Measurements from ENCODE around the gene RTTN.

RTTN gene

GRCh38 chr18:70082430-70082829, 123.1 kb downstream of the RTTN start:
- no peak overlapping the region for H2BK5ac ChIP-seq (ENCODE audit: low read depth, low read length, poor library complexity)
- H2BK120ac ChIP-seq (ENCODE audit: insufficient read depth, low read length, poor library complexity): no peak overlapping the region
- no peak overlapping the region for H4K91ac ChIP-seq (ENCODE audit: low read depth, low read length)
- H3K4me3 ChIP-seq (ENCODE audit: low read depth, low read length): no peak overlapping the region
- H3K9me3 ChIP-seq (ENCODE audit: insufficient read depth, low read depth, low read length): no peaks in the 10 kb centered on the region
- no peak overlapping the region for H2BK12ac ChIP-seq (ENCODE audit: low read length)
- peaks cover 0 to 2% of the 10 kb centered on the region in 2 experiments for H3K36me3 ChIP-seq (ENCODE audit: control insufficient read depth in 1 of 2, insufficient read depth in 2 of 2, low read length in 2 of 2)
- no peaks in the 10 kb centered on the region for H3K79me1 ChIP-seq (ENCODE audit: low read length)
- H2AFZ ChIP-seq (ENCODE audit: insufficient read depth, low read length, poor library complexity): no peak overlapping the region
- H3K4me2 ChIP-seq (ENCODE audit: low read length): no peak overlapping the region
- H3K4me1 ChIP-seq (ENCODE audit: control insufficient read depth in 1 of 2, insufficient read depth in 2 of 2, low read length in 2 of 2): no peaks in the 10 kb centered on the region
- H3K27ac ChIP-seq (ENCODE audit: low read depth, low read length): no peak overlapping the region
- no peak for DNase-seq
- H3K14ac ChIP-seq (ENCODE audit: low read length): no peak overlapping the region
- no peak overlapping the region for H4K8ac ChIP-seq (ENCODE audit: low read depth, low read length)
- no CpG with 5 or more reads among the region's 2 CpGs for WGBS (ENCODE audit: extremely low coverage, insufficient coverage, insufficient read length)
- H3K4ac ChIP-seq (ENCODE audit: low read depth, low read length): no peak overlapping the region
- no peak overlapping the region for H3K18ac ChIP-seq (ENCODE audit: low read length)
- H4K12ac ChIP-seq (ENCODE audit: low read depth, low read length): no peak overlapping the region
- no peak overlapping the region for H3K9ac ChIP-seq (ENCODE audit: low read length)
- no peak overlapping the region for H2AK5ac ChIP-seq (ENCODE audit: low read length)
- no peaks in the 10 kb centered on the region for H3K27me3 ChIP-seq (ENCODE audit: insufficient read depth, low read length)
- no peaks in the 10 kb centered on the region for H3K79me2 ChIP-seq (ENCODE audit: control insufficient read depth, insufficient read depth, low read length, poor library complexity)
- no peak overlapping the region for H3K23ac ChIP-seq (ENCODE audit: low read length)

GRCh38 chr18:70078106-70078505, 127.4 kb downstream of the RTTN start:
- no peak overlapping the region for H3K14ac ChIP-seq (ENCODE audit: low read length)

GRCh38 chr18:70075906-70076305, 129.6 kb downstream of the RTTN start:
- Histone ChIP-seq H3K23ac (ENCODE audit: low read length) (no peak overlapping the region), H2BK120ac (ENCODE audit: insufficient read depth, low read length, poor library complexity) (no peak overlapping the region), H3K9me3 (ENCODE audit: insufficient read depth, low read depth, low read length) (no peaks in the 10 kb centered on the region), H3K79me2 (ENCODE audit: control insufficient read depth, insufficient read depth, low read length, poor library complexity) (no peaks in the 10 kb centered on the region), H3K4me1 (ENCODE audit: control insufficient read depth in 1 of 2, insufficient read depth in 2 of 2, low read length in 2 of 2) (no peaks in the 10 kb centered on the region), H3K14ac (ENCODE audit: low read length) (no peak overlapping the region), H3K36me3 (ENCODE audit: control insufficient read depth in 1 of 2, insufficient read depth in 2 of 2, low read length in 2 of 2) (no peaks in the 10 kb centered on the region), H4K12ac (ENCODE audit: low read depth, low read length) (no peak overlapping the region), H3K4me3 (ENCODE audit: low read depth, low read length) (no peak overlapping the region), H2BK12ac (ENCODE audit: low read length) (no peak overlapping the region), H3K4ac (ENCODE audit: low read depth, low read length) (no peak overlapping the region), H2AK5ac (ENCODE audit: low read length) (no peak overlapping the region), H3K27ac (ENCODE audit: low read depth, low read length) (no peak overlapping the region), H3K79me1 (ENCODE audit: low read length) (no peaks in the 10 kb centered on the region), H2BK5ac (ENCODE audit: low read depth, low read length, poor library complexity) (no peak overlapping the region), H3K4me2 (ENCODE audit: low read length) (no peak overlapping the region), H4K8ac (ENCODE audit: low read depth, low read length) (no peak overlapping the region), H2AFZ (ENCODE audit: insufficient read depth, low read length, poor library complexity) (no peak overlapping the region), H3K27me3 (ENCODE audit: insufficient read depth, low read length) (no peaks in the 10 kb centered on the region), H3K9ac (ENCODE audit: low read length) (no peak overlapping the region), H4K91ac (ENCODE audit: low read depth, low read length) (no peak overlapping the region), H3K18ac (ENCODE audit: low read length) (no peak overlapping the region)
- DNase-seq: peak in 1 of 2 donors; percentile 12

More at GRCh38 chr18:70078106-70078505, 127.4 kb downstream of the RTTN start:
- no peak overlapping the region for H4K8ac ChIP-seq (ENCODE audit: low read depth, low read length)
- H2AFZ ChIP-seq (ENCODE audit: insufficient read depth, low read length, poor library complexity): no peak overlapping the region
- no peaks in the 10 kb centered on the region for H3K4me1 ChIP-seq (ENCODE audit: control insufficient read depth in 1 of 2, insufficient read depth in 2 of 2, low read length in 2 of 2)
- H3K4me2 ChIP-seq (ENCODE audit: low read length): no peak overlapping the region
- H2BK5ac ChIP-seq (ENCODE audit: low read depth, low read length, poor library complexity): no peak overlapping the region
- no peaks in the 10 kb centered on the region for H3K27me3 ChIP-seq (ENCODE audit: insufficient read depth, low read length)
- no peak overlapping the region for H2BK120ac ChIP-seq (ENCODE audit: insufficient read depth, low read length, poor library complexity)
- H3K79me2 ChIP-seq (ENCODE audit: control insufficient read depth, insufficient read depth, low read length, poor library complexity): no peaks in the 10 kb centered on the region
- DNase-seq: no peak
- no peak overlapping the region for H3K4ac ChIP-seq (ENCODE audit: low read depth, low read length)
- H3K27ac ChIP-seq (ENCODE audit: low read depth, low read length): no peak overlapping the region
- H2AK5ac ChIP-seq (ENCODE audit: low read length): no peak overlapping the region
- H4K12ac ChIP-seq (ENCODE audit: low read depth, low read length): no peak overlapping the region
- H3K18ac ChIP-seq (ENCODE audit: low read length): no peak overlapping the region
- H3K9me3 ChIP-seq (ENCODE audit: insufficient read depth, low read depth, low read length): no peaks in the 10 kb centered on the region
- no peaks in the 10 kb centered on the region for H3K36me3 ChIP-seq (ENCODE audit: control insufficient read depth in 1 of 2, insufficient read depth in 2 of 2, low read length in 2 of 2)
- no peaks in the 10 kb centered on the region for H3K79me1 ChIP-seq (ENCODE audit: low read length)
- no peak overlapping the region for H4K91ac ChIP-seq (ENCODE audit: low read depth, low read length)
- H3K4me3 ChIP-seq (ENCODE audit: low read depth, low read length): no peak overlapping the region
- H3K23ac ChIP-seq (ENCODE audit: low read length): no peak overlapping the region
- no peak overlapping the region for H2BK12ac ChIP-seq (ENCODE audit: low read length)
- H3K9ac ChIP-seq (ENCODE audit: low read length): no peak overlapping the region

GRCh38 chr18:70074116-70074515, 131.4 kb downstream of the RTTN start:
- Histone ChIP-seq H3K9ac (ENCODE audit: low read length) (no peak overlapping the region), H3K79me1 (ENCODE audit: low read length) (no peaks in the 10 kb centered on the region), H3K14ac (ENCODE audit: low read length) (no peak overlapping the region), H2BK120ac (ENCODE audit: insufficient read depth, low read length, poor library complexity) (no peak overlapping the region), H3K4me3 (ENCODE audit: low read depth, low read length) (no peak overlapping the region), H3K36me3 (ENCODE audit: control insufficient read depth in 1 of 2, insufficient read depth in 2 of 2, low read length in 2 of 2) (no peaks in the 10 kb centered on the region), H3K27me3 (ENCODE audit: insufficient read depth, low read length) (no peaks in the 10 kb centered on the region), H3K18ac (ENCODE audit: low read length) (no peak overlapping the region), H3K79me2 (ENCODE audit: control insufficient read depth, insufficient read depth, low read length, poor library complexity) (no peaks in the 10 kb centered on the region), H2BK5ac (ENCODE audit: low read depth, low read length, poor library complexity) (no peak overlapping the region), H4K8ac (ENCODE audit: low read depth, low read length) (no peak overlapping the region), H4K12ac (ENCODE audit: low read depth, low read length) (no peak overlapping the region), H2BK12ac (ENCODE audit: low read length) (no peak overlapping the region), H3K23ac (ENCODE audit: low read length) (no peak overlapping the region), H3K27ac (ENCODE audit: low read depth, low read length) (no peak overlapping the region), H2AK5ac (ENCODE audit: low read length) (no peak overlapping the region), H4K91ac (ENCODE audit: low read depth, low read length) (no peak overlapping the region), H3K4ac (ENCODE audit: low read depth, low read length) (no peak overlapping the region), H3K4me1 (ENCODE audit: control insufficient read depth in 1 of 2, insufficient read depth in 2 of 2, low read length in 2 of 2) (no peaks in the 10 kb centered on the region), H3K4me2 (ENCODE audit: low read length) (no peak overlapping the region), H3K9me3 (ENCODE audit: insufficient read depth, low read depth, low read length) (no peaks in the 10 kb centered on the region), H2AFZ (ENCODE audit: insufficient read depth, low read length, poor library complexity) (no peak overlapping the region)
- WGBS (ENCODE audit: extremely low coverage, insufficient coverage, insufficient read length): no CpG with 5 or more reads among the region's 1 CpG
- no peak for DNase-seq

GRCh38 chr18:70073432-70073831, 132.1 kb downstream of the RTTN start:
- Histone ChIP-seq H3K27ac (ENCODE audit: low read depth, low read length) (no peak overlapping the region), H3K79me2 (ENCODE audit: control insufficient read depth, insufficient read depth, low read length, poor library complexity) (no peaks in the 10 kb centered on the region), H4K12ac (ENCODE audit: low read depth, low read length) (no peak overlapping the region), H3K4ac (ENCODE audit: low read depth, low read length) (no peak overlapping the region), H2BK12ac (ENCODE audit: low read length) (no peak overlapping the region), H3K14ac (ENCODE audit: low read length) (no peak overlapping the region), H2BK5ac (ENCODE audit: low read depth, low read length, poor library complexity) (no peak overlapping the region), H3K4me2 (ENCODE audit: low read length) (no peak overlapping the region), H4K91ac (ENCODE audit: low read depth, low read length) (no peak overlapping the region), H3K23ac (ENCODE audit: low read length) (no peak overlapping the region), H3K9me3 (ENCODE audit: insufficient read depth, low read depth, low read length) (no peaks in the 10 kb centered on the region), H3K18ac (ENCODE audit: low read length) (no peak overlapping the region), H3K27me3 (ENCODE audit: insufficient read depth, low read length) (no peaks in the 10 kb centered on the region), H2BK120ac (ENCODE audit: insufficient read depth, low read length, poor library complexity) (no peak overlapping the region), H3K9ac (ENCODE audit: low read length) (no peak overlapping the region), H4K8ac (ENCODE audit: low read depth, low read length) (no peak overlapping the region), H3K4me3 (ENCODE audit: low read depth, low read length) (no peak overlapping the region), H2AK5ac (ENCODE audit: low read length) (no peak overlapping the region), H3K36me3 (ENCODE audit: control insufficient read depth in 1 of 2, insufficient read depth in 2 of 2, low read length in 2 of 2) (no peaks in the 10 kb centered on the region), H3K4me1 (ENCODE audit: control insufficient read depth in 1 of 2, insufficient read depth in 2 of 2, low read length in 2 of 2) (no peaks in the 10 kb centered on the region), H2AFZ (ENCODE audit: insufficient read depth, low read length, poor library complexity) (no peak overlapping the region), H3K79me1 (ENCODE audit: low read length) (no peaks in the 10 kb centered on the region)
- no peak for DNase-seq
- no CpG with 5 or more reads among the region's 5 CpGs for WGBS (ENCODE audit: extremely low coverage, insufficient coverage, insufficient read length)
